Ascending aorta (tissue), 2 donors: ENCODE data around the gene KIRREL3. TPM values are rescaled to one million over a fixed set of nuclear protein-coding genes. Genes with fewer than 3 reads are reported as not detected.
"Not testable (repeated sequence)": the region's sequence is repeated elsewhere in the genome, so short reads cannot be mapped to it uniquely, and the experiment has no call there.

Experiments
- DNase-seq, 2 donors: peaks; one replicate each; pipeline ENCODE4 v3.0.0-alpha.2; 2019; ENCODE audit warnings: low spot score in 2 of 2
- H3K27ac ChIP-seq, 2 donors: fragments of 200-600 bp; sonication (generic); one replicate each; pipeline ENCODE4 v1.5.1; 2016 to 2017; ENCODE audit warnings: mild to moderate bottlenecking in 1 of 2
- H3K27me3 ChIP-seq: fragments of 200-600 bp; sonication (generic); one replicate; pipeline ENCODE4 v1.5.1; 2017
- H3K36me3 ChIP-seq, 2 donors: fragments of 200-600 bp; sonication (generic); one replicate each; pipeline ENCODE4 v1.5.1; 2016
- H3K4me1 ChIP-seq, 2 donors: fragments of 200-600 bp; sonication (generic); one replicate each; pipeline ENCODE4 v1.5.1; 2016 to 2017; ENCODE audit warnings: mild to moderate bottlenecking in 1 of 2
- H3K4me3 ChIP-seq, 2 donors: fragments of 200-600 bp; sonication (generic); one replicate each; pipeline ENCODE4 v1.5.1; 2016 to 2017; ENCODE audit warnings: mild to moderate bottlenecking in 1 of 2
- H3K9me3 ChIP-seq, 2 donors: fragments of 200-600 bp; sonication (generic); one replicate each; pipeline ENCODE4 v1.5.1; 2016
- intact Hi-C: fragments of 100-400 bp; cut with DNase I; formaldehyde crosslinking; loops from one replicate; pipeline ENCODE4 v1.15.1; 2023
- total RNA-seq: library from RNA; depleted of rRNA; stranded (reverse); fragments of >200 nt; gene quantifications from one replicate; pipeline ENCODE4 v1.1.0, GENCODE V29; 2016
- TF ChIP-seq, protein P1 (sequence below), 3 experiments: fragments of 200-600 bp in 2 of 3; fragments of 450-650 bp in 1 of 3; sonication (generic) in 2 of 3; IDR thresholded peaks; one replicate each; pipeline ENCODE4 v1.5.1; 2016 to 2019; ENCODE audit warnings: antibody characterized with exemption in 3 of 3, mild to moderate bottlenecking in 1 of 3, moderate library complexity in 1 of 3

Gene KIRREL3
- total RNA-seq, 1 donor from 2014 or later, result not detected

GRCh38 chr11:126390272-126390867 lies 610.2 kb downstream of the KIRREL3 start:
- H3K4me1 ChIP-seq, result no peaks in the 10 kb centered on the region

GRCh38 chr11:126387857-126388256 lies 612.7 kb downstream of the KIRREL3 start:
- no peaks in the 10 kb centered on the region for H3K4me1 ChIP-seq
- intact Hi-C loops, result no loop called here
- H3K9me3 ChIP-seq, result no peaks in the 10 kb centered on the region
- H3K36me3 ChIP-seq, result no peaks in the 10 kb centered on the region
- TF ChIP-seq, protein P1, sequence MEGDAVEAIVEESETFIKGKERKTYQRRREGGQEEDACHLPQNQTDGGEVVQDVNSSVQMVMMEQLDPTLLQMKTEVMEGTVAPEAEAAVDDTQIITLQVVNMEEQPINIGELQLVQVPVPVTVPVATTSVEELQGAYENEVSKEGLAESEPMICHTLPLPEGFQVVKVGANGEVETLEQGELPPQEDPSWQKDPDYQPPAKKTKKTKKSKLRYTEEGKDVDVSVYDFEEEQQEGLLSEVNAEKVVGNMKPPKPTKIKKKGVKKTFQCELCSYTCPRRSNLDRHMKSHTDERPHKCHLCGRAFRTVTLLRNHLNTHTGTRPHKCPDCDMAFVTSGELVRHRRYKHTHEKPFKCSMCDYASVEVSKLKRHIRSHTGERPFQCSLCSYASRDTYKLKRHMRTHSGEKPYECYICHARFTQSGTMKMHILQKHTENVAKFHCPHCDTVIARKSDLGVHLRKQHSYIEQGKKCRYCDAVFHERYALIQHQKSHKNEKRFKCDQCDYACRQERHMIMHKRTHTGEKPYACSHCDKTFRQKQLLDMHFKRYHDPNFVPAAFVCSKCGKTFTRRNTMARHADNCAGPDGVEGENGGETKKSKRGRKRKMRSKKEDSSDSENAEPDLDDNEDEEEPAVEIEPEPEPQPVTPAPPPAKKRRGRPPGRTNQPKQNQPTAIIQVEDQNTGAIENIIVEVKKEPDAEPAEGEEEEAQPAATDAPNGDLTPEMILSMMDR (IDR thresholded peaks at IDR 0.05), result no peak
- no peak for DNase-seq
- no peaks in the 10 kb centered on the region for H3K27me3 ChIP-seq
- H3K27ac ChIP-seq, result no peak overlapping the region
- H3K4me3 ChIP-seq, result no peak overlapping the region

More at GRCh38 chr11:126390272-126390867, 610.2 kb downstream of the KIRREL3 start:
- H3K9me3 ChIP-seq, result no peaks in the 10 kb centered on the region
- no peaks in the 10 kb centered on the region for H3K36me3 ChIP-seq
- no peak overlapping the region for H3K4me3 ChIP-seq
- H3K27ac ChIP-seq, result no peak overlapping the region
- intact Hi-C loops, result no loop called here
- no peak for DNase-seq
- TF ChIP-seq, protein P1 (IDR thresholded peaks at IDR 0.05), result no peak
- H3K27me3 ChIP-seq, result no peaks in the 10 kb centered on the region

- H3K4me1 ChIP-seq, result not testable (repeated sequence)
These were observed 613.9 kb downstream of the KIRREL3 start for GRCh38 chr11:126386729-126387071.

DNA sequence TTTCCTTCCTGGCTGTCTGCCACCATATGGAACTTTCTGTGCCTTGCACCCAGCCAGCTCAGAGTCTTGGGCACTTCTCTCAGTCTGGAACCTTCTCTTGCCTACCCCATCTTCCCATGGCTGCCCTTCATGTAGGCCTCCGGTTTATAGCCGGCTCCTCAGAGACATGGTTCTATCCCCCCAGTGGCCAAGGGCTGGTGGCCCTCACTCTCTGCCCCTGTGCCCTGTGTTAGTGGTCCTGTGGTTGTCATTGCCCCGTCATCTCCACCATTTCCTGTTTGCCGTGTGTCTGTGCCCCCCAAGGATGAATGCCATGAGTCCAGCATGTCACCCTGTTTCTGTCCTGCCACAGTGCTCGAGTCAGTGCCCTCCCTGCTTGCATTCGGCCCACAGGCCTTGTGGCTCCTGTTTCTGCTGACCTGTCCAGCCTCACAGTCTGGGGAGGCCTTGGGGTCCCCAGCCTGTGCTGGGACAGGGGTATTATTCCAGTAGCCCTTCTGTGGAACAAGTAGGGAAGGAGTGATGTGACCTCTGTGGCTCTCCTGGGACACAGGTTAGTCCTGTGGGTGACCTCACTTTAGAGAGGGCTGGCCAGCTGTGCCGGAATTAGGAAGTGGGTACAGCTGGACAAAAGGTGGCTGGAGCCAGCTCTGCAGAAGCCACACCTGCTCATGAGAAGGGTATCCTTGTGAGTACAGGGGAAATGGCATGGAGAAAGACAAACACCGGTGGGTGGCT lies 614.4 kb downstream of the KIRREL3 start:
- Histone ChIP-seq H3K4me1 (no peaks in the 10 kb centered on the region), H3K9me3 (no peaks in the 10 kb centered on the region), H3K4me3 (no peak overlapping the region), H3K27me3 (no peaks in the 10 kb centered on the region), H3K27ac (no peak overlapping the region), H3K36me3 (no peaks in the 10 kb centered on the region)
- TF ChIP-seq, protein P1 (IDR thresholded peaks at IDR 0.05), result no peak
- intact Hi-C loops, result no loop called here
- DNase-seq, result no peak

More at GRCh38 chr11:126386729-126387071, 613.9 kb downstream of the KIRREL3 start:
- DNase-seq, H3K9me3 ChIP-seq, H3K27ac ChIP-seq, H3K27me3 ChIP-seq, intact Hi-C loops, H3K36me3 ChIP-seq, H3K4me3 ChIP-seq: not testable (repeated sequence)

DNA sequence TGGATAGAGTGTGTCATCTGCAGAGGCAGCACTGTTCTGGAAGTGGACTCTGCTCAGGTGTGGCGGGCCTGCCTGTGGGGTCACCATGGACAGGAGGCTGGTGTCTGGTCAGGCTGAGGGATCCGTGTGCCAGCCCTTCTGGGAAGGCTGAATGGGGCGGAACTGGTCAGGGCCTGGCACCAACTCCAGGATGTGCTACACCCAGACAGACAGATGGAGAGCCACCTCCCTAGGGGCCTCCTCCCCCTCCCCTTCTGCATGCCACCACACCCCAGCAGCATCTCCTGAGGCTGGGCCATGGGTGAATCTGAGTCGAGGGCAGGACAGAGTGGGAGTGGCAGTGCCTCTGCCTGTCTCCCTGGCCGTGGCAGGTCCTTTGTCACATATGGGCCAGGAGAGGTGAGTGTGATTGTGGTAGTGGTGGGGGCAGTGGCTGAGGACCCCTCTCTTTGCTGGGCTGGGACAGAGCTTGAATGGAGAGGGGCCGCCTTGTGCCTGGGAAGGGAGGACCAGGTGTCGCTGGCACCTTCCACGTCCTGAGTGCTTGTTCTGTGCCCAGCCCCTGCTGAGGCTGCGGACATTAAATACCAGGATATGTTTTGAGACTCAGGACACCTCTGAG lies 616.0 kb downstream of the KIRREL3 start:
- Histone ChIP-seq H3K4me3 (no peak overlapping the region), H3K27me3 (no peaks in the 10 kb centered on the region), H3K4me1 (no peaks in the 10 kb centered on the region), H3K9me3 (no peaks in the 10 kb centered on the region), H3K36me3 (peaks cover 0 to 2% of the 10 kb centered on the region in 2 donors), H3K27ac (no peak overlapping the region)
- TF ChIP-seq, protein P1 (IDR thresholded peaks at IDR 0.05), result no peak
- intact Hi-C loops, result no loop called here
- no peak for DNase-seq
